TTC549 (cell line): ENCODE measurements around the gene UBE2K.
"Not testable (repeated sequence)": the region's sequence is repeated elsewhere in the genome, so short reads cannot be mapped to it uniquely, and the experiment has no call there.

ENCODE experiments used
- FAIRE-seq: peaks from 2 replicates; lab custom pipeline; 2012; peaks lifted over from hg19 to GRCh38; lab: Jason Lieb, UNC

UBE2K gene, protein sequence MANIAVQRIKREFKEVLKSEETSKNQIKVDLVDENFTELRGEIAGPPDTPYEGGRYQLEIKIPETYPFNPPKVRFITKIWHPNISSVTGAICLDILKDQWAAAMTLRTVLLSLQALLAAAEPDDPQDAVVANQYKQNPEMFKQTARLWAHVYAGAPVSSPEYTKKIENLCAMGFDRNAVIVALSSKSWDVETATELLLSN

DNA sequence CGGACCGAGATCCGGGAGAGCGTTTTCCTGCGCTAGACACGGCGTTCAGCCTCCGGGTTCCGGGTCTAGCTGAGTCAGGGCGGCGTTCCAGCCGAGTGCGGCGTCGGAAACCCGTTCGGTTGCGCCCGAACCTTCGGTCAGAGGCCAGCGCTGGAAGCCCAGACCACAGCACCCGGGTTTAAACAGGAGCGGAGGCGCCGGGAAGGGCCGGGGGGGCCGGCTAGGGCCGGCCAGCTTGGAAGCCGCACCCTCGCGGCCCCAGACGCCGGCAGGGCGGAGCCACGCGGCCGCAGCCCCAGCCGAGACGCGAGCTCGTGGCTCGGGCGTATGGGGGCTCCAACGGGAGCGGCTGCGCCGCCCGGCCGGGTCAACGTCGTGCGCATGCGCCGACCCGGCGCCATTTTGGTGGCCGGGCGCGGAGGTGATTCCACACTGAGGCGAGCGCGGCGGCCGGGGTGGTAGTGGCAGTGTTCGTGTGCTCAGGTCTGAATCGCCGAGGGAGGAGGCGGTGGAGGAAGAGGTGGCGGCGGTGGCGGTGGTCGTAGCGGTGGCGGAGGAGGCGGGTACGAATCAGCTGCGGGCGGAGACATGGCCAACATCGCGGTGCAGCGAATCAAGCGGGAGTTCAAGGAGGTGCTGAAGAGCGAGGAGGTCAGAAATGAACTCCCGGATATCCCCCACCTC is at the start of gene UBE2K:
Gene UBE2K (plus strand): TSS at position 397 of the 684 bp plus-strand sequence. CDS start 192 bp downstream, at position 589.
- FAIRE-seq = no peak

DNA sequence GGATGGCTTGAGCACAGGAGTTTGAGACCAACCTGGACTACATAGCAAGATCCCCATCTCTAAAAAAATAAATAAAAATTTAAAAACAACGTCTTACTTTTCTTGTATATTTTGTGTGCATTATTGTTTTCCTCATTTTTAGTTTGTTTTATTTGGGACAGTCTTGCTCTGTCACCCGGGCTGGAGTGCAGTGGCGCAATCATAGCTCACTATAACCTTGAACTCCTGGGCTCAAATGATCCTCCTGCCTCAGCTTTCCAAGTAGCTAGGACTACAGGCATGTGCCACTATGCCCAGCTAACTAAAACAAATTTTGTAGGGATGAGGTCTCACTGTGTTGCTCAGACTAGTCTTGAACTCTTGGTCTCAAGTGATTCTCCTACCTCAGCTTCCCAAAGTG is 49.7 kb upstream of the UBE2K start:
- FAIRE-seq = no peak

DNA sequence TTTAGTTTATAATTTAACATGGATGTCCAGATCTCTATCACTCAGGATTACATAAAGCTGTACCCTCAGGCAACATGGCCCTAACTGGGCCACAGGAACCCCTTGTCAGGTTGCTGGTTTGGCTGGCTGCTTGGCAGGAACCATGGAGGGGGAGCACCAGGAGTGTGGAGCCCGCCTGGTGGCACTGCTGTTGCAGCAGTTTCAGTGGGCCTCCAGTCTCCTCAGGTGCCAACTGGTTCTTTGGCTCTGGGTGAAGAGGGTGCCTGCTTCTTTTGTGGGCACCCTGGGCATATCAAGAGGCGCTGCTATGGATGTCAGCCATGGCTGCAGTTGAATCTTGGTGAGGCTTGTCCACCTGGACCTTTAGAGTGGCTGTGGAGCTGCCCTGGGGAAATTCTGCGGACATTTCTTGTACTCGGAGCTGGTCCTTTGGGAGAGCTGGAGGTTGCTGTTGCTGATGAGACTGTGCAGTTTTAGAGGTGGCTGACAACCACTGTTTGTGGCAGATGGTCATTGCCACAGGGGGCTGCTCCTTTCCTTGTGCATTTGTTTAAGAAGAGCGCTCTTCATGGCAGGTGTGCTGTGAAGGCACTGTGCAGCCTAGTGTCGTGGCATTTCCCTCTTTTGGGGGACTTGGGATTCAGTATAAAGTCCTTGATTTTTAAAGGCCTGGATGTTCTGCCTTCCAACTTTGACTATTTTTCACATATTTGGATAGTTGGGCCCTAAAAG is 48.9 kb upstream of the UBE2K start:
- FAIRE-seq = no peak

DNA sequence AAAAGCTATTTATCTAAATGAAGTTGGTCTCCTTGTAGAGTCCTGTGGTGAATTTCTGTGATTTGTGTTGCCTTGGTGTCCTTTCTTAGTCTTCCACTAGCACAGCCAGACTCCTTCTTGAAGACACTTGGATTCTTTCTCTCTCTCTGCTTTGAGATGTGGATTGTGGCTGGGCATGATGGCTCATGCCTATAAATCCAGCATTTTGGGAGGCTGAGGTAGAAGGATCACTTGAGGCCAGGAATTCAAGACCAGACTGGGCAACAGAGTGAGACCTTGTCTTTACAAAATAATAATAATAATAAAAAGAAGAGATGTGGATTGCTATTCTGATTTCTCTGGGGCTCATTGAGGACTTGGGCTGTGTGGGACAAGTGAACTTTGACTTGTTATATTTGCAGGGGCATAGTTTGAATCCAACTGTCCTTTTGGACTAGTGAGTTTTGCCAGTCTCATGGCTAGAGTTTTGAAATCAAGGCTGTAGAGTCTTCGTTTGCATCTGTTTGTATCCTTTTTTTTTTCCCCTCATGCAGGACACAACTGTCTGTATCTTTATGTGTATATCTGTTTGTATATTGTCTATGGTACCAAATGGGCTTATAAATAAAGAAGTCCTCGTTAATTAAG is 48.2 kb upstream of the UBE2K start:
- FAIRE-seq = no peak

DNA sequence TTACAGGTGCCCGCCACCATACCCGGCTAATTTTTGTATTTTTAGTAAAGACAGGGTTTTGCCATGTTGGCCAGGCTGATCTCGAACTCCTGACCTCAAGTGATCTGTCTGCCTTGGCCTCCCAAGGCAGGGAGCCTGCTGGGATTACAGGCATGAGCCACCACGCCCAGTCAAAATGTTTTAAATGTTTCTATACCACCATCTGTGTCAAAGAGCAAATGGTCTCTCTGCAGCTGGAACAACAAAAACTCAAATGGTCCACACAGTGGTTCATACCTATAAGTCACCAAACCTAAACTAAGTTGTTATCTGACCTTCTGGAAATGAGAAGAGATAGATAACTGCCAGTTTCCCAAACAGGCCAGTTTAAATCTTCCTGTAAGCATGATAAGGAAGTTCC is 46.4 kb upstream of the UBE2K start:
- FAIRE-seq = not testable (repeated sequence)

DNA sequence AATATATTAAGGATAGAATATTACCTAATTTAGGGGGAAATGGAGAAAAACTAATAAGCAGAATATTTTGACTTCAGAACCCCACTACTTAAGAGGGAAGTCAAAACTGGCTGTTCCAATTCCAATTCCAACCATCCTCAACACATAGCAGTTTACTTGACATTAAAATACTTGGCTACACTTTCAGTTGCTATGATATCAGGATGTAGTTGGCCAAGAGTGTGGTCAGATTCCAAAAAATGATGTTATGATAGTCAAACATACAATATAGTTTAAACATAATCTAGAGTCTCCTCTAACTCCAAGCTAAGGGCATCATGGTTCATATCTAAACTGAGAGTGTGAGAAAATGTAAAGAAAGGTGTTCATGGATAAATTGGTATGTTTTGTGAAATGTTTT is 42.7 kb upstream of the UBE2K start:
- no peak for FAIRE-seq

DNA sequence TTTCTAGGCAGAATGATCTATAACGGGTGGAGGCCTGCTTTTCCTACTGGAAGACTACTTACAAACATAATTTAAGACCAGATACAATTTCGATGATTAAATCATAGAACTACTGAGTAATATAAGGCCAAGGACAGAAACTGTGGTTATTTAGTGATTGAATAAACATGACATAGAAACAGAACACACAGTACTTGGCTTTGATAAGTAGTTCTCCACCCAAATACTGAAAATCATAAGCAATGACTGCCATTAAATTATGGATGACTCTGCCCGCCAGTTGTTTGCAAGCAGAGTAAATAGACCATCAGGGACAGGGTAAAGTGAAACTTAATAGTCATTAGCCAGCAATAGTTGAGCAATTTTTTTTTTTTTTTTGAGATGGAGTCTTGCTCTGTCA is 42.1 kb upstream of the UBE2K start:
- FAIRE-seq = no peak

DNA sequence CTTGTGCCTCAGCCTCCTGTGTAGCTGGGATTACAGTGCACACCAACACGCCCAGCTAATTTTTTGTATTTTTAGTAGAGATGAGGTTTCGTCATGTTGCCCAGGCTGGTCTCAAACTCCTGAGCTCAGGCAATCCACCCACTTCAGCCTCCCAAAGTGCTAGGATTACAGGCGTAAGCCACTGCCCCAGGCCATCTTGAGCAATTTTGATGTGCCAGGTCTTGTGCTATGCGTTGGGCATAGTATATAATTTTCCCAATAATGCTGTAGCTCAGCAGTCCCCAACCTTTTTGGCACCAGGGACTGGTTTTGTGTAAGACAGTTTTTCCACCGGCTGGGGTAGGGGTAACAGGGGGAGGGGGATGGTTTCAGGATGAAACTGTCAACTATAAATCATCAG is 41.3 kb upstream of the UBE2K start:
- FAIRE-seq = not testable (repeated sequence)

DNA sequence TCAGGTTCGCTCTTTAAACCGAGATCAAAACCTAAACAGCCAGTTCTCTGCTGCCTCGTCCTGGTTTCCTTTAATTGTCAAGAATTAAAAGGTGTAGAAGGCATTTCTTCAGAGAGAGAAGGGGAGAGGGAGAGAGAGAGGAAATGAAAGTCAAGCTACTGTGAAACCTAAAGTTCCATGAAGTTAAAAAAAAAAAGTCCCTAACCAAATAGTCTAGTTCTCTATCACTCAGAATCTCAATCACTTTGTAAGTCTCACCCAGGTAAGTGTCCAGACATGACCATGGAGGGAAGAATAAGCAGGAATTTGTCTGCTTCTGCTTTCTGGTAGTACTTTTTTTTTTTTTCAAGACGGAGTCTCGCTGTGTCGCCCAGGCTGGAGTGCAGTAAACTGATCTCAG is 40.5 kb upstream of the UBE2K start:
- no peak for FAIRE-seq

DNA sequence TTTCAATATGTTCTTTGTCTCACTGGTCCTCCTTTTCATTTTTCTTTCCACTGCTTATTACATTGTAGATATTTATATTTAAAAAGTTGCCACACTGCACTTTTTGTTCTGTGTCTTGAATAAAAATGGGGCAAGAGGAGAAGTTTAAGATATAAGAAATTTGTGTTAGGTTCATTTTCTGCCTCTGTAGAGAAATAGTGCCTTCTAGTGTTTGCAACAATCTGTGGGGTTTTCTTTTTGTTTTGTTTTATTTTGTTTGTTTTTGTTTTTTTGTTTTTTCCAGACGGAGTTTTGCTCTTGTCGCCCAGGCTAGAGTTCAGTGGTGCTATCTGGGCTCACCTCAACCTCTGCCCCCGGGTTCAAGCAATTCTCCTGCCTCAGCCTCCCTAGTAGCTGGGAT is 39.2 kb upstream of the UBE2K start:
- no peak for FAIRE-seq

DNA sequence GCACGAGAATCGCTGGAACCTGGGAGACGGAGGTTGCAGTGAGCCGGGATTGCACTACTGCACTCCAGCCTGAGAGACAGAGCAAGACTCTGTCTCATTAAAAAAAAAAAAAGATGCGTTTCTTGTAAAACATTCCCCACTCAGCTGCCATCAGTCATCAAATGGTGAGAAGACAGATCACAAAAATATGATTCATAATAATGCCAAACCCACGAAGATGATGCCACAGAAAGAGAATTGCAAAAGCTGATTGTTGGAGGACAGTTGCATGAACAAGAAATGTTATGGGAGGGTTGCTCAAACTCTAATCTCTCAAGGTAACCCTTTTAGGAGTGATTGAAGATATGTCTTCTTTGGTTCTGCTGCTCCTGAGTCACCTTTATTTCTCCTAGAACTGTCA is 37.9 kb upstream of the UBE2K start:
- no peak for FAIRE-seq

DNA sequence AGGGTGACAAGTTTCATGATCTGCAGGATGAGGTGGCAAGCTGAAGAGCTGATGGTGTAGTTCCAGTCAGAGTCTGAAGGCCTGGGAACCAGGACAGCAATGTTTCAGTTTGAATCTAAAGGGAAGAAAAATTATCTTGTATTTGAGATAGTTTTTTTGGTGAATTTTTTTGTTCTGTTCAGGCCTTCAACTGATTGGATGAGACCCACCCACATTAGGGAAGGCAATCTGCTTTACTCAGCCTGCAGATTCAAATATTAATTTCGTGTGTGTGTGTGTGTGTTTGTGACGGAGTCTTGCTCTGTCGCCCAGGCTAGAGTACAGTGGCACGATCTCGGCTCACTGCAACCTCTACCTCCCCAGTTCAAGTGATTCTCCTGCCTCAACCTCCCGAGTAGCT is 37.2 kb upstream of the UBE2K start:
- FAIRE-seq = no peak

DNA sequence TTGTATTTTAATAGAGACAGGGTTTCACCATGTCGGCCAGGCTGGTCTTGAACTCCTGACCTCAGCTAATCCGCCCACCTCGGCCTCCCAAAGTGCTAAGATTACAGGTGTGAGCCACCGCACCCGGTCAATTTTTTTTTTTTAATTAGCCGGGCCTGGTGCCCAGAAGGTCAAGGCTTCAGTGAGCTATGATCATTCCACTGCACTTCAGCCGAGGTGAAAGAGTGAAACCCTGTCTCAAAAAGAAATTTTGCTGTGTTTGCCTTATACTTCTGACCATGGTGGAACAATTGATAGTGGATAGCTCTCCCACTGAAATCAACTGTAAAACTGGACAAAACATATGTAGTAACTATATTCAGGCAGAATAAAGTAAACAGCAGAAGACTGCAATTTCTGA is 35.3 kb upstream of the UBE2K start:
- no peak for FAIRE-seq

DNA sequence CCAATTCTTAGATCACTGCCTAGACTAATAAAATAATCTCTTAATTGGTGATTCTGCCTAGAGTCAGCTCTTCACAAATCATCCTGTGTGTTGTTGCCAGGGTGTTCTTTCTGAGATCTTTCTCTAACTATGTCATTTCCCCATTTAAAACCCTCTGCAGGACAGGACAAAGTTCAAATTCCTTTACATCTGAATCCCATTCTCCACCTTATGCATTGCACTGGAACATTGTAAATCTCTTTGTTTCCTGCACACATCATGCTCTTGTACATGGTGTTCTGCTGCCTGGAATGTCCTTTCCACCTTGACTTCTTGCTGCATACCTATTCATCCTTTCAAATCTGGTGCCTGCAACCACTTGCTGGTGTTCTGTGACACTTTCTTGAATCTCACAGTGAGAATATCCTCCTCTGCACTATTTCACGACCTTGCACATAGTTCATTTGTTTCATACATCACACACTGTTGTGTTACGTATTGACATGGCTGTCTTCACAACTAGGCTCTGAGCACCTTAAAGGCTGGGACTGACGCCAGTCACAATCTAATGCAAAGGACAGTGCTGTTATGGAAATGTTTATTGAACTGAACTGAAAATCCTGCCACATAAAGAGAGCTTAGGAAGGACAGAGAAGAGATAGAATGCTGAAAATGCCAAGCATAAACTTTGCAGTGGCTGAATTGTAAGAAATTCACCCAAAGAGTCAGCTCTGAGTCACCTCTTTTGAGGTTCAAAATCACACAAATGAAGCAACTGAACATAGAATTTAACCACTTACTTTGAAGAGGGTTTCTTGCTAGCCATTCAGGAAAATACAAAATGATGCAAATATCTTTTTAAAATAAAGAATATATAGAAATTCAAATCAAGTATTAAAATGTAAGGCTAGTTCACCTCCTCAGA is 32.9 kb upstream of the UBE2K start:
- FAIRE-seq = no peak

DNA sequence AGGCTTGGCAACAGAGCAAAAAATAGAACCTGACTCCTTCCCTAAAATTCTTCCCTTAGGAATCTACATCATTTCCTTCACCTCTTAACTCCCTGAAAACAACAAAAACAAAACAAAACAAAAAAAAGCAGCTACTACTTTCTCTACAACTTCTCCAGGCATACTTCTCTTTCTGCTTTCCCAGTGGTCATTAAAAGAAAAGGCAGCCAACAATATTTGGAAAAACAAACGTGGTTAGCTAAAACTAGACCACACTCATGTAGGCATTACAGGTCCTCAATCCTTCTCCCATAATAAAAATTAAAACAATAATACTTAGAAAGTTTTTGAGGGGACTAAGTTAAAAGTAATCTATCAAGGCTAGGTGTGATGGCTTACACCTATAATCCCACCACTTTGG is 30.2 kb upstream of the UBE2K start:
- no peak for FAIRE-seq

DNA sequence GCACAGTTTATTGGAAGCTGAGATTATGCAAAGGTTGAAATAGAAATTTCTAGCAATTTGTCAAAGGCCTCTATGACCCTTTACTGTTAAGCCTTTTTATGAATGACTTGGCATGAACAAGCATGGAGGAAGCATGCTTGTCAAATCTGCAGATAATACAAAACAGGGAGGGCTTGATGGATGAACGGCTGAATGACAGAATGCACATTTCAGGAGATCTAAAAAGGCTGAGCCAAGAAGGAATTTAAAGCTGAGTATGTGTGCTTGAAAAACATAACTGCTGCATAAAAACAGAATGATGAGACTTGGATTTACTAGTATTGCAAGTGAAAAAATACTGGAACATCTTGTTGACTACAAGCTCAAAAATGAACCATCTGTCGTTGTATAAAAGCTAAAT is 29.0 kb upstream of the UBE2K start:
- FAIRE-seq = no peak

DNA sequence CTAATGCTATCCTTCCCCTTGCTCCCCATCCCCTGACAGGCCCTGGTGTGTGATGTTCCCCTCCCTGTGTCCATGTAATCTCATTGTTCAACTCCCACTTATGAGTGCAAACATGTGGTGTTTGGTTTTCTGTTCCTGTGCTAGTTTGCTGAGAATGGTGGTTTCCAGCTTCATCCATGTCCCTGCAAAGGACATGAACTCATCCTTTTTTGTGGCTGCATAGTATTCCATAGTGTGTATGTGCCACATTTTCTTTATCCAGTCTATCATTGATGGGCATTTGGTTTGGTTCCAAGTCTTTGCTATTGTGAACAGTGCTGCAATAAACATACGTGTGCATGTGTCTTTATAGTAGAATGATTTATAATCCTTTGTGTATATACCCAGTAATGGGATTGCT is 27.6 kb upstream of the UBE2K start:
- FAIRE-seq = not testable (repeated sequence)

DNA sequence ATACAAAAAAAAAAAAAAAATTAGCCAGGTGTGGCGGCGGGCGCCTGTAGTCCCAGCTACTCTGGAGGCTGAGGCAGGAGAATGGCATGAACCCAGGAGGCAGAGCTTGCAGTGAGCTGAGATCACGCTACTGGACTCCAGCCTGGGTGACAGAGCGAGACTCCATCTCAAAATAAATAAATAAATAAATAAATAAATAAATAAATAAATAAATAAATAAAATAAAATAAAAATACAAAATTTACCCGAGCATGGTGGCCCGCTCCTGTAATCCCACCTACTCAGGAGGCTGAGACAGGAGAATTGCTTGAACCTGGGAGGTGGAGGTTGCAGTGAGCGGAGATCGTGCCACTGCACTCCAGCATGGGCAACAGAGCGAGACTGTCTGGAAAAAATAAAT is 22.3 kb upstream of the UBE2K start:
- not testable (repeated sequence) for FAIRE-seq

DNA sequence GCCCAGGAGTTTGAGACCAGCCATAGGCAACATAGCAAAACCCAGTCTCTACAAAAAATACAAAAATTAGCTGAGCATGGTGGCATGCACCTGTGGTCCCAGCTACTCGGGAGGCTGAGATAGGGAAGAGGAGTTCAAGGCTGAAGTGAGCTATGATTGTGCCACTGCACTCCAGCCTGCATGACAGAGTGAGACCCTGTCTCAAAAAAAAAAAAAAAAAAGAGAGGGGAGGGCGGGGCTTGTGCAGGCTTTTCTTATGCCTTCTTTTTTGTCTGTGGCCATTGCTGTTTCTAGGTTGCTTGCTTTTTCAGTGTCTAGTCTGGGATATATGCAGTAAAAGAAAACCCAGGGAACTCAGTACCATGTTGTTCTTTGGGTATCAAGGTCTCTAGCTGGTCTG is 16.9 kb upstream of the UBE2K start:
- not testable (repeated sequence) for FAIRE-seq

DNA sequence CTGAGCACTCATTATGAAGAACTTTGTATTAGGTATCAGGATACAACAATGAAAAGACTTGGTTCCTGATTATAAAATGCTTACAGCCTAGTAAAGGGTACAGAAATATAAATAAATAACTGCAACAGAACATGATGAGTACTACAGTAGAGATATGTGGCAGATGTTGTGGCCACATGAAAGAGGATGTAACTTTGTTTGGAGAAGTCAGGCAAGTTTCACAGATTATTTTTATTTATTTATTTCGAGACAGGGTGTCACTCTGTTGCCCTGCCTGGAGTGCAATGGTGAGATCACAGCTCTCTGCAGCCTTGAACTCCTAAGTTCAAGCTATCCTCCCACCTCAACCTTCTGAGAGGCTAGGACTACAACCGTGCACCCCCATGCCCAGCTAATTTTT is 15.8 kb upstream of the UBE2K start:
- no peak for FAIRE-seq

DNA sequence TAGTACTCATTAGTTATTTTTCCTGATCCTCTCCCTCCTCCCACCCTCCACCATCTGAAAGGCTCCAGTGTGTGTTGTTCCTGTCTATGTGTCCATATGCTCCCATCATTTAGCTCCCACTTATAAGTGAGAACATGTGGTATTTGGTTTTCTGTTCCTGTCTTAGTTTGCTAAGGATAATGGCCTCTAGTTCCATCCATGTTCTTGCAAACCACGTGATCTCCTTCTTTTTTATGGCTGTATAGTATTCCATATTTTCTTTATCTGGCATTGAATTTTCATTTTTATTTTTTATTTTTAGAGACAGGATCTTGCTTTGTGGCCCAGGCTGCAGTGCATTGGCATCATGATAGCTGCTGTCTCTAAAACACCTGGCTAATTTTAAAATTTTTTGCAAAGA is 11.9 kb upstream of the UBE2K start:
- no peak for FAIRE-seq

DNA sequence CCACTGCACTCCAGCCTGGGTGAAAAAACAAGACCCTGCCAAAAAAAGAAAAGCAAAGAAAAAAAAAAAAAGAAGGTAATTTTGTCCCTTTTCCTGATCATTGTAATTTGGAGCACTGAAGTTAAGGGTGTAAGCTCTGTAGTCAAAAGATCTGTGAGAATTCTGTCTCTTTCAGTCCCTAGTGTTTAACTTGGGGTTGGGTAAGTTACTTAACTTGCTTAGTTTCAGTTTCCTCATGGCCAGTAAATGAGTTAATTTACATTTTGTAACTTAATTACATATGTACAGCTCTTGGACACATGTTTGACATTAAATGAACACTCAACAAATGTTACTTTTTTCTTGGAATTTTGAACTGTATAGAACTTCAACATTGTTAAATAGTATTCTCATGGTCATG is 10.9 kb upstream of the UBE2K start:
- FAIRE-seq = no peak
